Ishikawa (cell line): Measurements from ENCODE around the gene MUC21.

ENCODE experiments used
- EP300 ChIP-seq: IDR thresholded peaks from 2 replicates; pipeline ENCODE4 v1.6.1; 2012; ENCODE audit warnings: borderline replicate concordance
- MAX ChIP-seq: IDR thresholded peaks from 2 replicates; pipeline ENCODE4 v1.6.1; 2012
- TAF1 ChIP-seq: IDR thresholded peaks from 2 replicates; pipeline ENCODE4 v1.6.1; 2012; ENCODE audit warnings: low read depth, mild to moderate bottlenecking

- TF ChIP-seq EP300 (no peak), MAX (no peak), TAF1 (no peak)
These were observed 8.4 kb downstream of the MUC21 start for GRCh38 chr6:30991891-30992290.
